Stomach smooth muscle (tissue), 2 donors: ENCODE measurements around the gene CTNND2.
"Not testable (repeated sequence)": the region's sequence is repeated elsewhere in the genome, so short reads cannot be mapped to it uniquely, and the experiment has no call there.

Source experiments
- H3K27ac ChIP-seq: one replicate; pipeline ENCODE4 v1.7.0; 2013; ENCODE audit warnings: mild to moderate bottlenecking, low read length, inconsistent platforms
- H3K27me3 ChIP-seq, 2 donors: one replicate each; pipeline ENCODE4 v1.7.0; 2013; ENCODE audit warnings: low read length in 2 of 2; ENCODE audit not compliant: insufficient read depth in 2 of 2, control insufficient read depth in 1 of 2
- H3K36me3 ChIP-seq, 2 donors: one replicate each; pipeline ENCODE4 v1.7.0; 2013; ENCODE audit warnings: low read length in 2 of 2; ENCODE audit not compliant: control insufficient read depth in 2 of 2, insufficient read depth in 2 of 2
- H3K4me1 ChIP-seq: one replicate; pipeline ENCODE4 v1.7.0; 2013; ENCODE audit warnings: low read length; ENCODE audit not compliant: control insufficient read depth, insufficient read depth
- H3K4me3 ChIP-seq, 2 donors: one replicate each; pipeline ENCODE4 v1.7.0; 2013; ENCODE audit warnings: low read length in 2 of 2
- H3K9ac ChIP-seq, 2 donors: one replicate each; pipeline ENCODE4 v1.7.0; 2013; ENCODE audit warnings: low read length in 2 of 2, mild to moderate bottlenecking in 1 of 2
- H3K9me3 ChIP-seq, 2 donors: one replicate each; pipeline ENCODE4 v1.7.0; 2013; ENCODE audit warnings: low read length in 2 of 2; ENCODE audit not compliant: control insufficient read depth in 2 of 2
- donor health status: healthy.
- donor health status: Pancreatic carcinoma.

CTNND2 gene

GRCh38 chr5:11640158-11640873 is 263.9 kb downstream of the CTNND2 start:
- Histone ChIP-seq H3K4me1 (no peaks in the 10 kb centered on the region), H3K9me3 (no peaks in the 10 kb centered on the region), H3K9ac (no peak overlapping the region), H3K4me3 (no peak overlapping the region), H3K27ac (no peak overlapping the region), H3K36me3 (no peaks in the 10 kb centered on the region), H3K27me3 (peaks cover 0 to 4% of the 10 kb centered on the region in 2 donors)

DNA sequence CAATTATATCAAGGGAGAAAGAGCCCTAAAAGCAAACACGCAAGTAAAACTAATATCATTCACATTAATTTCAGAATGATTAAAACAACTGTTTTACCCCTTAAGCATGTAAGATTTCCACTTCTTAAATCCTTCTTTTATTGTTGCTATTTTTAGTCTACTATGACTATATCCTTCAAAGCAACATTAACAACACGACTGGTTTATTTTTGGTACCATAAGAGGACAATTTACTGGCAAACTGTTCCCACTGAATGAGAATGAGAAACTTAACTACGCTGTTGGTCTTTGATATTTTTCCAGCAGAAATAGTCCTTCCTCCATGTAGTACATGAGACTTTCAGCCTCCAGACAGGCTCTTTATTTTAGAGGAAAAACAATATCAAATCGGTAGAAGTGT is 281.5 kb downstream of the CTNND2 start:
- Histone ChIP-seq H3K27me3 (no peaks in the 10 kb centered on the region), H3K9ac (no peak overlapping the region), H3K4me3 (no peak overlapping the region), H3K4me1 (no peaks in the 10 kb centered on the region), H3K36me3 (no peaks in the 10 kb centered on the region), H3K9me3 (no peaks in the 10 kb centered on the region), H3K27ac (no peak overlapping the region)

GRCh38 chr5:11620172-11620571 is 284.1 kb downstream of the CTNND2 start:
- no peak overlapping the region for H3K4me3 ChIP-seq
- no peaks in the 10 kb centered on the region for H3K27me3 ChIP-seq

GRCh38 chr5:11619339-11620024 is 284.8 kb downstream of the CTNND2 start:
- no peaks in the 10 kb centered on the region for H3K4me1 ChIP-seq
- no peaks in the 10 kb centered on the region for H3K36me3 ChIP-seq
- H3K9ac ChIP-seq = no peak overlapping the region
- H3K27ac ChIP-seq = no peak overlapping the region
- no peak overlapping the region for H3K4me3 ChIP-seq
- H3K27me3 ChIP-seq = no peaks in the 10 kb centered on the region
- H3K9me3 ChIP-seq = no peaks in the 10 kb centered on the region

More at GRCh38 chr5:11620172-11620571, 284.1 kb downstream of the CTNND2 start:
- Histone ChIP-seq H3K4me1 (no peaks in the 10 kb centered on the region), H3K9ac (no peak overlapping the region), H3K27ac (no peak overlapping the region), H3K9me3 (no peaks in the 10 kb centered on the region), H3K36me3 (no peaks in the 10 kb centered on the region)

DNA sequence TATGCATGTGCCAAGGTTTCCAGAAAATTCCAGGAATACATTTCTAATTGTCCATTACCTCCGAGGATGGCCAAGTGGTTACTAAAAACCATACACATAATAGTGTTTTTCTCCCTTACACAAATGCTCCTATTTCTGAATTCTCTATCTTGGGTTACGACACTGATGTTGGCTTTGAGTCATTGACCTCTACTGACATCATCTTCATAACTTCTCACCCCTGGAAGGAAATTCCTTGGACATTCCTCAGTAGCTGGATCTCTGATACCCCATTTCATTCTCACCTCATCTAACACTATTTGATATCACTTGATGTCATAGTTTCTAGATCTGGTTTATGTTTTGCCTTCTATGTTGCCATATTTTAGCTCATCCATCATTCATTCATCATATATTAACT is 287.2 kb downstream of the CTNND2 start:
- Histone ChIP-seq H3K9ac (no peak overlapping the region), H3K4me3 (no peak overlapping the region), H3K27ac (no peak overlapping the region), H3K9me3 (no peaks in the 10 kb centered on the region), H3K4me1 (no peaks in the 10 kb centered on the region), H3K36me3 (no peaks in the 10 kb centered on the region), H3K27me3 (no peaks in the 10 kb centered on the region)

- H3K4me1 ChIP-seq, H3K4me3 ChIP-seq, H3K9ac ChIP-seq, H3K27me3 ChIP-seq, H3K9me3 ChIP-seq, H3K36me3 ChIP-seq, H3K27ac ChIP-seq: not testable (repeated sequence)
These were observed 287.6 kb downstream of the CTNND2 start for GRCh38 chr5:11616624-11617023.

- H3K27me3 ChIP-seq = no peaks in the 10 kb centered on the region
- H3K4me1 ChIP-seq = no peaks in the 10 kb centered on the region
- H3K9ac ChIP-seq = no peak overlapping the region
These were observed 293.2 kb downstream of the CTNND2 start for GRCh38 chr5:11611011-11611410.

DNA sequence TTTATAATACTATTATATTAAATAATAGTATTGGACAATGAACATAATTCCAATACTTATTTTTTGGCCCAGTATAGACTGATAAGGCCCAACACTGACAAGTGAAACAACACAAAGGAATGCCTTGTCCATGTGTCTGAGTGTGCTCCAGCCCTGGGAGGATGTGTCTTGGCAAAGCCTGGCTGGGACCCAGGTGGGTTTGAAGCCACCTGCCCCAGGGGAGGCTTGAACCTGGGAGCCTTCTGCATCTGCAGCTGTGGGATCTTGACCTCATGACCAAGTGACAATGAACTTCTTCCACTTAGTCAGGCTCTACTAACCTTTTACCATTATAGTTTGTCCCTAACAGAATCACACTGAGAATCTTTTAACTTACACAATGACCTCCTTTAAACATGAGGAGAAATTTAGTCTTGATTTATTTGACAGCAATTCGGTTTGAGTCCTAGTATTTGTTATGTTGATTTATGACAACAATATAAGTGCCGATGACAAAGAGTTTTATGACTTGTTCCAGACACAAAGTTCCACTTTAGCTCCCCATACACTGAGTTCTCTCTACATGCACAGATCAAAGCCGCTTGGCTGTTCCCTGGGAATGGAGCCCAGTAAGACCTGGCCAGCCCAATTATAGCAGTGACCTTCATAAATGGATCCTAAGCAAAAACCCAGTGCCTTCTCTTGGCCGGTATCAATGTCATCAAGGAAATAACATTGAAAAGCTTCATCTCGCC is 294.5 kb downstream of the CTNND2 start:
- no peaks in the 10 kb centered on the region for H3K9me3 ChIP-seq
- H3K9ac ChIP-seq = no peak overlapping the region
- no peaks in the 10 kb centered on the region for H3K36me3 ChIP-seq
- no peak overlapping the region for H3K27ac ChIP-seq
- H3K4me1 ChIP-seq = no peaks in the 10 kb centered on the region
- H3K4me3 ChIP-seq = no peak overlapping the region
- no peaks in the 10 kb centered on the region for H3K27me3 ChIP-seq

More at GRCh38 chr5:11611011-11611410, 293.2 kb downstream of the CTNND2 start:
- no peak overlapping the region for H3K4me3 ChIP-seq
- H3K27ac ChIP-seq = no peak overlapping the region
- no peaks in the 10 kb centered on the region for H3K9me3 ChIP-seq
- no peaks in the 10 kb centered on the region for H3K36me3 ChIP-seq

DNA sequence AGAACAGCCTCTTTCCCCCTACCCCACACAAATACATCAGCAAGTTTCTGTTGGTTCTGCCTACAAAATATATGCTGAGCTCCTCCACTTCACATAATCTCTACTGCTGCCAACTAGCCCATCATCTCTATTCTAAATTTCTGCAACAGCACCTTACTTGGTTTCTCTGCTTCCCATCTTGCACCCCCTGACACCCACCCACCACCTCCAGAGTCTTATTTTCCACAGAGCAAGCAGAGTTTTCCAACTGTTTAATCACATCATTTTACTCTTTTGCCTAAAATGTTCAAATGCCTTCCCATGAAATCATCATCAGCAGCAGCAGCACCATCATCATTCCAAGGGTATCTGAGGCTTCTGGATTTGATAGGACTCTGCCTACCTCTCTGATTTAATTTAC is 295.7 kb downstream of the CTNND2 start:
- Histone ChIP-seq H3K9ac (no peak overlapping the region), H3K27me3 (no peaks in the 10 kb centered on the region), H3K27ac (no peak overlapping the region), H3K4me3 (no peak overlapping the region), H3K4me1 (no peaks in the 10 kb centered on the region), H3K9me3 (no peaks in the 10 kb centered on the region), H3K36me3 (no peaks in the 10 kb centered on the region)

DNA sequence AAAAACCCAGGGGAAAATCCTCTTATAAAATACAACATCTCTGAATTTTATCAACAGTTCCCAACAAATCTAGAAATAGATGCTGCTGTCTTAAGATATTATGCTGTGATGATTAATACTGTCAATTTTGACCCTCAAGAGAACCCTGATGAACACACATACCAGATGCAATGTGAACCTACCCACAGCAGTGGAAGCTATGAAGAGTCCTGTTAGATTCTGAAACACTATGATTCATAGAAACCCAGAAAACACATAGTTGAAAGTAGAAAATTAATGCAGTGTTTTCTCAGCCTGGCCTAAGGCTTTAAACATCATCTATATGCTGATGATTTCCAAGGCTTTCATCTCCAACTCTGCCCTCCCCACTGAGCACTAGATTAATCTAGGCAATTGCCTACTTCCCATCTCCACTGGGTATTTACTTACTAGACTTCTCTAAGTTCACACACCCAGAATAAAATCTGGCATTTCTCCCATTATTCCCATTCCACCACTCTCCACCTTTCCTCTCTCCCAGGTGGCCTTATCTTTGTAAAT is 296.2 kb downstream of the CTNND2 start:
- H3K9me3 ChIP-seq = no peaks in the 10 kb centered on the region
- no peak overlapping the region for H3K9ac ChIP-seq
- no peak overlapping the region for H3K4me3 ChIP-seq
- H3K4me1 ChIP-seq = no peaks in the 10 kb centered on the region
- no peaks in the 10 kb centered on the region for H3K36me3 ChIP-seq
- H3K27me3 ChIP-seq = no peaks in the 10 kb centered on the region
- H3K27ac ChIP-seq = no peak overlapping the region
